ENCODE results near the gene KLHL6.

The KLHL6 gene

GRCh38 chr3:183502237-183503181, 53.0 kb downstream of the KLHL6 start:
- DNase-seq, result no peak

GRCh38 chr3:183500981-183501704, 54.4 kb downstream of the KLHL6 start:
- no peak for DNase-seq

GRCh38 chr3:183500319-183500718, 55.2 kb downstream of the KLHL6 start:
- no peak for DNase-seq

- DNase-seq, result no peak
These were observed 56.9 kb downstream of the KLHL6 start for GRCh38 chr3:183498634-183499033.

GRCh38 chr3:183497313-183497712, 58.2 kb downstream of the KLHL6 start:
- DNase-seq, result no peak

GRCh38 chr3:183496311-183496710, 59.2 kb downstream of the KLHL6 start:
- DNase-seq, result no peak

GRCh38 chr3:183494341-183494740, 61.2 kb downstream of the KLHL6 start:
- no peak for DNase-seq

GRCh38 chr3:183493296-183494045, 62.0 kb downstream of the KLHL6 start:
- DNase-seq, result no peak

- DNase-seq, result no peak
These were observed 62.7 kb downstream of the KLHL6 start for GRCh38 chr3:183492849-183493179.

GRCh38 chr3:183491923-183492848, 63.3 kb downstream of the KLHL6 start:
- DNase-seq, result no peak

GRCh38 chr3:183491109-183491922, 64.2 kb downstream of the KLHL6 start:
- DNase-seq, result no peak

- DNase-seq, result no peak
These were observed 64.9 kb downstream of the KLHL6 start for GRCh38 chr3:183490653-183491052.

- DNase-seq, result no peak
These were observed 65.3 kb downstream of the KLHL6 start for GRCh38 chr3:183490211-183490601.

GRCh38 chr3:183489455-183490210, 65.9 kb downstream of the KLHL6 start:
- DNase-seq, result no peak

- DNase-seq, result no peak
These were observed 67.2 kb downstream of the KLHL6 start for GRCh38 chr3:183488343-183488742.

- no peak for DNase-seq
These were observed 67.6 kb downstream of the KLHL6 start for GRCh38 chr3:183487896-183488295.

GRCh38 chr3:183487016-183487415, 68.5 kb downstream of the KLHL6 start:
- no peak for DNase-seq

- no peak for DNase-seq
These were observed 69.0 kb downstream of the KLHL6 start for GRCh38 chr3:183486472-183486871.

GRCh38 chr3:183485585-183485984, 69.9 kb downstream of the KLHL6 start:
- DNase-seq, result no peak

GRCh38 chr3:183485093-183485492, 70.4 kb downstream of the KLHL6 start:
- DNase-seq, result no peak
